Measurements from ENCODE around the gene C1QTNF1.
A peak's percentile ranks its signal among the peaks of the same experiment; 100 is the strongest.

C1QTNF1 gene, protein sequence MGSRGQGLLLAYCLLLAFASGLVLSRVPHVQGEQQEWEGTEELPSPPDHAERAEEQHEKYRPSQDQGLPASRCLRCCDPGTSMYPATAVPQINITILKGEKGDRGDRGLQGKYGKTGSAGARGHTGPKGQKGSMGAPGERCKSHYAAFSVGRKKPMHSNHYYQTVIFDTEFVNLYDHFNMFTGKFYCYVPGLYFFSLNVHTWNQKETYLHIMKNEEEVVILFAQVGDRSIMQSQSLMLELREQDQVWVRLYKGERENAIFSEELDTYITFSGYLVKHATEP

GRCh38 chr17:79023886-79024771 is at the start of gene C1QTNF1:
C1QTNF1 (plus strand) TSS chr17:79024169; CDS start chr17:79043969, 19,800 bp downstream.
- no peak for DNase-seq (ENCODE audit: low spot score)

- DNase-seq (ENCODE audit: low spot score), result no peak
Observed at GRCh38 chr17:78974635-78975591, 49.1 kb upstream of the C1QTNF1 start.

GRCh38 chr17:78976907-78977680 is 46.9 kb upstream of the C1QTNF1 start:
- no peak for DNase-seq (ENCODE audit: low spot score)

DNA sequence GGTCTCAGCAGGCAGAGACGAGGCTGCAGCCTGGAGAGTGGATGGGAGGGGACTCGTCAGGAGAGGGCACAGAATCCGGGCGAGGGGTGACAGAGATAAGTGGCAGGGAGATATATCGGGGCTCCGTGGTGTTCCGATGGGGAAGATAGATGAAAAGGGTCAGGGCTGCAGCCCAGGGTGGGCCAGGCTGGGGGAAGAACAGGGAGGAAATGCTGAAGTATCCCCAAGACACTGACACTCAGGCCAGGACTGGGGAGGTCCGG is 46.4 kb upstream of the C1QTNF1 start:
- no peak for DNase-seq (ENCODE audit: low spot score)

- DNase-seq (ENCODE audit: low spot score), result no peak
Observed at GRCh38 chr17:78977997-78978973, 45.7 kb upstream of the C1QTNF1 start.

DNA sequence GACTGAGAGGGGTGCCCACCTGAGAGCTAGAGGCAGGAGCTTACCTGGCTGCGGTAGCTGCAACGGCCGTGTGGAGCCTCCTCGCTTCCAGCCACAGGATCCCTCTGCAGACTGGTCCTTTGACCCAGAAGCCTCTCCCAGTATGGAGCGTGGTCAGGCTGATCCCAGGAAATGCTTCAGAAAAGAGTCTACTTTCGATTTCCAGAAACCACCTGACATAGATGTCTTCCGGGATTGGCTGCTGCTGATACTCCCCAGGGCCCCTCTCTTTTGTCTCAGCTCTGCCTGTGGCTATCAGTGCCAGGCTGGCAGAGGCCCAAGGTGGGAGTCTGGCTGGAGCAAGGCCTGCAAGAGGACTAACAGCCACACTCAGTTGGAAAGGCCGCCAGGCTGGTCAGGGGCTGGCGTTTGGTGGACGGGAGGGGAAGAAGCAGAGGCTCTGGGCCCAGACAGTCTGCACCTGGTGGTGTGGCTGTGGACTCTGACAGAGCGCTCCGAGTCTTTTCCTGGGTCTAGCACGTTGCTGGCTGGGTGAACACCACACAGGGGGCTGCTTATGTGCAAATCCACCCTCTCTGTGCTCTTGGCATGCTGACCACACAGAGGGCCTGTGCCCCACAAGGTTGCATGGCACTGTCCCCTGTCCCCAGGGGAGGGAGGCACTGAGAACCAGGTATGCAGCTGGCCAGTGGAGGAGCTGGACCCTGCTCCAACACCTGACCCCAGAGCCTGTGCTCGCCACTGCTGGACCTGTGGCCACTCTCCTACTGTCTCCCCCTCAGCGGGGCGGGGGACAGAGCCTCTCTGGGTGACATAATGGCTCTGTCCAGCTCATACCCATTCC is 44.0 kb upstream of the C1QTNF1 start, which contains the start of gene LGALS3BP:
Gene LGALS3BP, minus strand, starts transcription at position 144 of the 844 bp plus-strand sequence. CDS start 2,732 bp downstream, outside the sequence.
- DNase-seq (ENCODE audit: low spot score), result no peak

GRCh38 chr17:78980624-78980972 is 43.4 kb upstream of the C1QTNF1 start:
- no peak for DNase-seq (ENCODE audit: low spot score)

GRCh38 chr17:78981010-78981888 is 42.7 kb upstream of the C1QTNF1 start:
- no peak for DNase-seq (ENCODE audit: low spot score)

- no peak for DNase-seq (ENCODE audit: low spot score)
Observed at GRCh38 chr17:78985395-78985794, 38.6 kb upstream of the C1QTNF1 start.

DNA sequence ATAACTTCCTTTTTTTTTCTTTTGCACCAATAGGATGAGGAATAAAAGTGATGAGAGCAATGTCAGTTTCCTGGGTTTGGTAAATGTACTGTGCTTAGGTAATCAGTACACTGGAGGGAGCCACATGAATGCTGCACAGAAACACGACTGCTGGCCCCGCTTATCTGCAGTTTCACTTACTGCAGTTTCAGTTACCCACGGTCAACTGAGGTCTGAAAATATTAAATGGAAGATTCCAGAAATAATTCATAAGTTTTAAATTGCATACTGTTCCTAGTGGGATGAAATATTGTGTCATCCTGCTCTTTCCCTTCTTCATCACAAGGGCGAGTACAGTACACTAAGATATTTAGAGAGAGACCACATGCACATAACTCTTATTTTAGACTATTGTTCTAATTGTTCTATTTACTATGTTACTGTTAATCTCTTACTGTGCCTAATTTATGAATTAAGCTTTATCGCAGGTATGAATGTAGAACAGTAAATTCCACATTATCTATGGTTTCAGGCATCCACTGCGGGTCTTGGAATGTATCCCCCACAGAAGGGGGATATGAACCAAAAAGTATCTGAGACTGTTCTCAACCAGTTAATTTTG is 37.8 kb upstream of the C1QTNF1 start:
- DNase-seq (ENCODE audit: low spot score), result peak; percentile 22

DNA sequence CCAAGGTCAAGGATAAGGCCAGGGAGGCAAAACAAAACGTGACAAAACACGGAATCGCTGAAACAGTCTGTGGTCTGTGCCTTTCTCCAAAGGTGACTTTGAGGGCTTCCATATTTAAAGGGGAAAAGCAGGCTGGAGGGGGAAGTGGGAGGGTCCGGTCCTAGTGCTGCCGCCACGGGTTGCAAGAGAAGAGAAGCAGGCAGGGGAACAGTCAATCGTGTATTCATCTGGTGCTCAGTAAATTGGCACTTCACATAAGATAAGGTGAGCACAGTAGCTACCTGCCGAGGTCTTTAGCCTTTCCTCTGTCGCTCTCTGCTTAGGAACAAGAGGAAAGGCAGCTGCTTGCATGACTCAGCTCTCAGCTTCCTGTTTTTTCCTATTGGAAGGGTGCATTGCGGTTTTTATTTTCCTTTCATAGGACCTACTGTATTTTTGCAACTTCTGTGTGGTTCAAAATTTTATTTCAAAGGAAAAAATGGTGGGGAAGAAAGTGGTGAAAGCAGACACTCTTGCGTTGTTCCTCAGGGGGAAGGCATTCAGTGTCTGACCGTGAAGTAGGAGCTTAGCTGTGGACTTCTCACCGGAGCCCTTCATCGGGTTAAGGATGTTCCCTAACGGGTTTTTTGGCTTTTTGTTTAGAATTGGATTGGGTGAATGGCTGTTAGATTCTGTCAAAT is 37.2 kb upstream of the C1QTNF1 start:
- no peak for DNase-seq (ENCODE audit: low spot score)

DNA sequence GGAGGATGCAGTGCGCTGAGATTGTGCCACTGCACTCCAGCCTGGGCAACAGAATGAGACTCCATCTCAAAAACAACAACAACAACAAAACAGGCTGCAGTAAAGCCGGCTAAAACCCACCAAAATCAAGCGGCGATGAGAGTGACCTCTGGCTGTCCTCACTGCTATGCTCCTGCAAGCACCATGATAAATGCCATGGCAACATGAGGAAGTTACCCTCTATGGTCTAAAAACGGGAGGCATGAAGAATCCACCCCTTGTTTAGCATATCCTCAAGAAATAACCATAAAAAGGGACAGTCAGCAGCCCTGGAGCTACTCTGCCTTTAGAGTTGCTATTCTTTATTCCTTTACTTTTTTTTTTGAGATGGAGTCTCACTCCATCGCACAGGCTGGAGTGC is 35.8 kb upstream of the C1QTNF1 start:
- DNase-seq (ENCODE audit: low spot score), result no peak

GRCh38 chr17:78990349-78991016 is 33.5 kb upstream of the C1QTNF1 start:
- DNase-seq (ENCODE audit: low spot score), result no peak

DNA sequence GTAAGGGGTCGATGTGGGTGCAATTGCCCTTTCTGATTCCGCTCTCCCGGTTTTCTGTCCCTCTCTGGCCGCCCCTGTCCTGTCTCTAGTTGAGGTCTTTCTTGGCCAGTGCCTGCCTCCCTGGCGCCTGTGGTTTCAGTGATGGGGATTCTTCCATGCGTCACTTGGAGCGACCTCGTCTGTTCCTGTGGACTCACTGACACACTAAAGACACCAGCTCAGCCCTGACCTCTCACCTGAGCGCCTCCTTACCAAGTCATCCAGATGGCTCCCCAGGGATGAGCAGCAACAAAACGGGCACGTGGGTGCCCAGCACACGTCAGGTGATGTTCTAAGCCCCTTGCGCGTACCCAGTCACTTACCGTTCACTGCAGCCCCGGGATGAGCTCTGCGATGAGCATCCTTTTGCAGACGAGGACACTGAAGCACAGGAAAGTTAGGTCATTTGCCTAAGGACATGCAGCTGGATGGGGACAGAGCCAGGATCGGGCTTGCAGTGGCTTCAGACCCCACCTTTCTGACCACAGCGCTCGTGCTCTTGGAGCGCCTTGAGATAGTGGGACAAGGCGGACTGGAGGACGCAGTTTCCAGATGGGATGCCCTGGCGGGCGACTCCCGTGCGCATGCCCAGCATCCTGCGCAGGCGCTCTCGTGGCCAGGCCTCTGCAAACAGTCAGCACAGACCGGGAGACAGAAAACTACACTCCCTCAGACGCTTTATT is 32.8 kb upstream of the C1QTNF1 start:
- no peak for DNase-seq (ENCODE audit: low spot score)

- DNase-seq (ENCODE audit: low spot score), result no peak
Observed at GRCh38 chr17:78991906-78992532, 31.9 kb upstream of the C1QTNF1 start.

Data from hematopoietic multipotent progenitor cell treated with erythropoietin and hydrocortisone succinate and interleukin-3 and kit ligand, for 15 days (in vitro differentiated cells).